HEK293 (cell line): ENCODE data around the gene EEFSEC.

Source experiments
- ATF2 ChIP-seq: fragments of 450-650 bp; formaldehyde crosslinking; IDR thresholded peaks from 2 replicates; pipeline ENCODE4 v1.5.1; 2016; ENCODE audit warnings: missing biosample characterization, missing genetic modification characterization, low read depth
- CTCF ChIP-seq: fragments of 450-650 bp; formaldehyde crosslinking; IDR thresholded peaks from 2 replicates; pipeline ENCODE4 v1.5.1; 2016; ENCODE audit warnings: missing biosample characterization, missing genetic modification characterization
- TRIM28 ChIP-seq: IDR thresholded peaks from 2 replicates; pipeline ENCODE4 v1.6.1; 2011; ENCODE audit warnings: low read length, control low read depth, borderline replicate concordance
- YY1 ChIP-seq: fragments of 450-650 bp; formaldehyde crosslinking; IDR thresholded peaks from 2 replicates; pipeline ENCODE4 v1.5.1; 2018; ENCODE audit warnings: missing biosample characterization, missing genetic modification characterization
- ZEB2 ChIP-seq: fragments of 450-650 bp; formaldehyde crosslinking; IDR thresholded peaks from 2 replicates; pipeline ENCODE4 v1.5.1; 2016; ENCODE audit warnings: missing biosample characterization, missing genetic modification characterization
- ZNF211 ChIP-seq: fragments of 450-650 bp; formaldehyde crosslinking; IDR thresholded peaks from 2 replicates; pipeline ENCODE4 v1.5.1; 2016; ENCODE audit warnings: low read depth, missing biosample characterization, missing genetic modification characterization
- ZNF311 ChIP-seq: fragments of 450-650 bp; formaldehyde crosslinking; IDR thresholded peaks from 2 replicates; pipeline ENCODE4 v1.5.1; 2017; ENCODE audit warnings: missing biosample characterization, missing genetic modification characterization, borderline replicate concordance
- ZNF510 ChIP-seq: fragments of 450-650 bp; formaldehyde crosslinking; IDR thresholded peaks from 2 replicates; pipeline ENCODE4 v1.5.1; 2018; ENCODE audit warnings: mild to moderate bottlenecking, missing genetic modification characterization, missing biosample characterization; ENCODE audit not compliant: insufficient replicate concordance

GRCh38 chr3:128425846-128426127 is 272.5 kb downstream of the EEFSEC start:
- TF ChIP-seq ZEB2 (tag by site-specific recombination) (no peak), CTCF (tag by site-specific recombination) (no peak), ZNF510 (tag by site-specific recombination) (no peak), TRIM28 (no peak), ZNF211 (tag by site-specific recombination) (no peak), ZNF311 (tag by site-specific recombination) (no peak), YY1 (tag by site-specific recombination) (no peak), ATF2 (tag by site-specific recombination) (no peak)
